Fibroblast of the conjunctiva (primary cell): Measurements from ENCODE around the gene DPT.

Experiments used
- DNase-seq: peaks from one replicate; pipeline ENCODE4 v3.0.0-alpha.2; 2010; ENCODE audit warnings: low read depth

Gene DPT

GRCh38 chr1:168735974-168736373 lies 7.0 kb upstream of the DPT start:
- no peak for DNase-seq

DNA sequence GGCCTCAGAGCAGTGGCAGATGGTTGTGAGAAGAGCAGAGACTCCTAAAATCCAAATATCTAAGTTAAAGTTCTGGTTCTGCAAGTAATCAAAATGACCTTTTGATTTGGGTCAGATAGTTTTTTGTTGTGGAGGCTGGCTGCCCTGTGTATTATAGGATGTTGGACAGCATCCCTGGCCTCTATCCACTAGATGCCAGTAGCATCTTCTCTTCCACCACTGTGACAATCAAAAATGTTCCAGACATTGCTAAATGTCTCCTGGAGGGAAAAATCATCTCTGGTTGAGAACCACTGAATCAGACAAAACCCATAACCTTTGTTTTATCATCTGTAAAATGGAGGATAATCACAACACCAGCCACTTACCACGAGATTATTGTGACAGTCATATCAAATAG lies 5.9 kb upstream of the DPT start:
- no peak for DNase-seq

- DNase-seq: no peak
Observed at GRCh38 chr1:168734271-168734670, 5.3 kb upstream of the DPT start.

GRCh38 chr1:168733241-168733640 lies 4.2 kb upstream of the DPT start:
- no peak for DNase-seq

DNA sequence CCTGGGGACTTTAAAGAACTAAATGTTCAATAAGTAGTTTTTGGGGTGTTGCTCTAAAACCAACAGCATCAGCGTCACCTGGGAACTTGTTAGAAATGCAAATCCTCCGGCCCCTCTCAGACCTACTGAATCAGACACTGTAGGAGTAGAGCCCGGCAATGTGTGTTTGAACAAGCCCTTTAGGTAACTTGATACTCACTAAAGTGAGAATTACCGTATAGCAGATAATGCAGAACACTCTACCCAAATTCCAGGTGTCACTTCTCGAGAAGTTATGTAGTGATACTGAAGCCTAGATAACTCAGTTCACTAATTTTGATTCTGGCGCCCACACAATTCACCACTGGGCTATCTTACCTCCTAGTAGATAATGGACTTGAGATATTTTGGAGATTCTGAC lies 3.7 kb upstream of the DPT start:
- DNase-seq: no peak

DNA sequence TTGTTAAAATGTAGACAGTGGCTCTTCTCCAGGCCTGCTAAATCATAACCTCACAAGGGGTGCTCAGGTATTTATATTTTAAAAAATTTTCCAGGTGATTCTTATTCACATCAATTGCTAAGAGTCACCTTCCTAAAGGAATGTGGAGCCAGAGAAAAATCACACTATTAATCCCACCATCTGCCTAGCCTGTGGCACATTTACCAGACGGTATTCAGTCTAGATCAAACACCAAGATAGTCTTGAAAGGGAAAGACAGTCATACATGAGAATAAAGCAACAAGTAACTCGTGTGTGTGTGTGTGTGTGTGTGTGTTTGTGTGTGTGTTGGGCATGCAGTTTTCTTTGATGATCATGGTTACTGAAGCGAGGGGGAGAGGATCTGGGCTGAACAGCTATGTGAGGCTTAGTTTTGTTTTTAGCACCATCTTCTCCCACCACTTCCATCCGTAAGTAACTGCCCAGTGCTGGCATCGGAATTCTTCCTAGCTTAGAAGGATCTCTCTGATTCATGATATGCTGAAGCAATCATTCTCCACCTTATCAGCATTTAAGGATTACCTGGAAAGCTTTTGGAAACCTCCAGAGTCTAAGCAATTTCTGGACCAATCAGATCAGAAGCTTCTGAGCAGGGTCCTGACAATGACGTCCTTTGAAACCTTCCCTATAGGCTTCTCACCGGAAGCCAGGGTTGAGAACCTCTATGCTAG lies 2.4 kb upstream of the DPT start:
- DNase-seq: no peak

GRCh38 chr1:168729405-168729802 lies 398 bp upstream of the DPT start:
- DNase-seq: no peak

- no peak for DNase-seq
Observed at GRCh38 chr1:168726719-168727118, 2.3 kb downstream of the DPT start.

- DNase-seq: no peak
Observed at GRCh38 chr1:168726281-168726680, 2.7 kb downstream of the DPT start.

GRCh38 chr1:168725831-168726230 lies 3.2 kb downstream of the DPT start:
- no peak for DNase-seq

GRCh38 chr1:168725060-168725459 lies 3.9 kb downstream of the DPT start:
- DNase-seq: no peak

GRCh38 chr1:168723000-168723399 lies 6.0 kb downstream of the DPT start:
- DNase-seq: no peak

DNA sequence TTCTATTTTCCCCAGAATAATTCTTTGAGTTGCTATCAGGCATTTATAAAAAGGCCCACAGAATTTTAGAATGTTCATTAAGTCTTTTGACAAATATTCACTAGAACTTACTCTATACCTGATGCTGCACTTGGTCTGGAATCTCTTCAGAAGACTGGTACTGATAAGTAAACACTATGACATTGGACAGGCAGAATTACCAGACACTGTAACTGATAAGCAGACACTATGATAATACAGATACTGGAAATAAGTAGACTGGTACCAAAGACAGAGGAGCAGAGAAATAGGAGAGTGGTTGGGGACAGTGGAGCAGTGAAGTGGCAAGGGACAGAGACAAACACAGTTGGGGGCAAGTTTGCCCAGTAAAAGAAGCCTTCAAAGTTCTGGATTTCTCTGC lies 8.2 kb downstream of the DPT start:
- no peak for DNase-seq

DNA sequence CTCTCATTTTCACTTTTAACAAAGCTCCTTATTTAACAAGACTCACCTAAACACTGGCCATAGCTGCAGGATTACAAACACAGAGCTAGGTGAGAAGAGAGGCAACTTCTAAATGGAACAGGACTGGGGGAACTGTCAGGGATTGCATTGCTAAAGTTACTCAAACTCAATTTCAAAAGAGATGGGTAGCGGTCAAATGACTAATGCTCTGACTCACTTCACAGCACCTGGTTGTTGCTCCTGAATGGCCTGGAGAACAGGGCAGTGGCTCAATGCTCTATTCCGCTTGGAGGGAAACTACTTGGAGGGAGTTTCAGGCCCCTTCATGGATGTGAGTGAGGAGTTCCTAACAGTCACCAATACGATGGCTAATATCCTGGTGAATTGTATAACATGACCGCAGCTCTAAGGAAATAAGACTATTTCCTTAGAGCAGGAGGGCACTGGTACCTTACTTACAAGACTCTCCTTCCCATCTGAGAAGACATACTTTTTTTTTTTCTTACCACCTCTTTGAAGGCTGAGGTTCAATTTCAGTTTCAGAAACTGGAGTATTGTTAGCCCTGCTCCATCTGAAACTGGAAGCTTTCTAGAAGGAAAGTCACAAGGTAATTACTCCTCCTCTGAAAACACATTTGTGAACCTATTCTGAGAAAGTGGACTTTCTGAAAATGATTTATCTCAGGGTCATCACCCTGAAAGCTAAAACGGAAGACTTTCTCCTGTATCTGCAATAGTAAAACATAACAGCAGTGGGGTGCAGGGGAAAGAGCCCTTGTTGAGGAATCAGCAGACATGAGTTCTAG lies 9.5 kb downstream of the DPT start:
- no peak for DNase-seq

DNA sequence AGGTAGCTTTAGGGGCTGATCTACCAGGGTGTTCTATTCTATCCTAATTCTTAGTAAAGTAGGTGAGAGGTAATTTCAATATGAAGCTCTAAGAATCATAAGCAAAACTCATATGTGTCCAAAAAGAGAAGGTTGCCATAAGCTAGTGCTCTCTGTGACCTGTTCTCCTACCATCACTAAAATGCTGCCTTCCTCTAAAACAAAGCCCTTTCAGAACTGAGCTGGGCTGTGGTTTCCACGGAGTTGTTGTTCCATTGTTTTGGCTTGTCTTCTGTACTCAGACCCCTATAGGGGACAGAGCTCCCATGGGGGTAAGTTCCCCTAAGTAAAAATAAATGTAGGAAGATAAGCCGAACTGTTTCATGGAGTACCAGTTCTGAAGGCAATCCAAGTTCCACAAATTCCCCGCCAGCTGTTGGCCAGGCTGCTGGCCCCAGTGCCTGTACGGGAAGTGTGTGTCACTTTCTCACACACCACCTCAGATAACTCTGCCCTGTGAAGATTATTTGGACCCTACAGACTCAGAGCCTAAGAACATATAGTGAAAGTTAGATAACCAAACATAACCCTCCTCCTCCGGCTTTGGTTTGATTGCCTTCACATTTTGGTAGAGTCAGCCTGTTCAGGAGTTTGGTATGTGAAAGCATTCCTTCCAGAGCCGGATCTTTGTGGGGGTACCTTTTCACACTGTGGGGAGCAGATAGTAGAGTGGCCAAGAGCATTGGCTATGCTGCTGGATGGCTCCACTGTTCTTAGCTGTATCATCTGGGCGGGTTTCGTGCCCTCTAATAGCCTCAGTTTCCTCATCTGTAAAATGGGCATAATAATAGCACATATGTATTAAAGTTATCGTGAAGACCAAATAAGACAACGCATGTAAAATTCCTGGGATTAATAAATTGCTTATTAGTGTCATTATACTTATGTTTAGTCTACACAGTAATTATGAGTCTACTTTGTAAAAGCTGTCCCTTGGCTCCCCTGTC lies 10.8 kb downstream of the DPT start:
- DNase-seq: no peak

GRCh38 chr1:168714012-168714411 lies 15.0 kb downstream of the DPT start:
- no peak for DNase-seq

DNA sequence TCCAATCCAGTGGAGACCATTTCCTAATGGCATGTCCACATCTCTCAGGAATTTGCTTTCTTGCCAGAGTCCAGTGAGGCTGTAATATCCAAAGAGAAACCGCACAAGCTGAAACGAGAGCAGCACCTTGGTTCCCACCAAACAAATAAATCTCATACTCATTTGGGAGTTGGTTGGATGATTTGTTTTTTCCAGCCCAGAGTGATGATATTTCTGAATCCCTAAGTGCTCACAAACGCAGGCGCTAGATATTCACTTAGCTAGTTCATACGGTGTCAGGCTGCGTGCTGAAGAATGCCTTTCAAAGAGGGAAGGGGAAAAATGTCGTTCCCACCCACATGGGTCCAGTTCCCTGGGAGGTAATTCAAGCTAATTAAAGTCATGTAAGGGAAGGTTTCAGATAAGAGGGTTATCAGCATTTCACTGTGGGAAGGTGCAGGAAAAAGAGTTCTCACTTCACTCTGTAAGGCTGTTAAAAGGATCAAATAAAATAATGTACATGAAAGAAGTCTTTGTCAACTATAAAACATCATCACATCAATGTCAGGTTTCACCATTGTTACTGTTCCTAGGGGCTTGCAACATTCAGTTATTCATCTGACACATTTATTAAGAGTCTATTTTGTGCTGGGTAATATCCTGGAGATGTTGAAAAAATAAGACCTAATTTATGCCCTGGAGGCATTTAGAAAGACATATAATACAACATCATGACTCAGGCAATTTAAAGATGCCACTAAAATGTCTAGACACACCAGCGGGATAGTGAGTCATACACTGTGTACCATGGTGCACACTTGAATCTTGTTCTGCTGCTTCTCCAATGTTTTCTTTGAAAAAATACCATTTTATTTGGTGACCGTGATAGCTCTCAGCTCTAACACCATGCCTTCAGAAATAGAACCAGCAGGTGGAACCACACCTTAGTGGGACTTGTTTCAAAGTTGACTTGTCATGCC lies 19.3 kb downstream of the DPT start:
- DNase-seq: peak; percentile 12

DNA sequence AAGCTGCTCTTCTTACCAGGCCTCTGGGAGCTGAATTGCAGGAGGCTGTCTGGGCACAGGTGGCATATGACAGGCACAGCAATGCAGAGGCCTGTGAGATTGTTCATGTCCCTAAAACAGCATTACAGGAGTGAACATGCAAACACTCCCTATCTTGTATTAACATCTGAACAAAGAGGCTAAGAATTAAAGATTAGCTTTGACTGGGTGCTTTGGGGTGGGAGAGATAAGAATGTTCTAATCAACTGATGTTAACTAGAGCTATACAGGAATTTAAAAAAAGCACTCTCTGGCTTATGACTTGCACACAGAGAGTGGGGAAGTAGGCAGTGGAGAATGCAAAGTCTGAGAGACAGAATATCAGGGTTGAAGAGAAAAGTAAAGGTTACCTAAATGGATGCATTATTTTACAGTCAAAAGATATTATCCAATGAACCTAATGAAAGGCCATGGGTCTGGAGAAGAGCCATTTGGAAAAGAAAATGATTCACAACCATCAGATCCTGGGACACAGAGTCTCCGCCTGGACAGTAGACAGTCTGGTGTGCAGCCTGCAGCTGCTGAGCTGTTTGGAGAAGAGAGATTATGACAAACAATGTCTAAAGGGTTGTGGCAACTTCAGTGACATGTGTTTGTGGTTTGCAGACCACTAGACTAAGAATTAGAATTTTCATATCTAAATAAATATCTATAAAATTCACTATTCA lies 20.2 kb downstream of the DPT start:
- DNase-seq: no peak

DNA sequence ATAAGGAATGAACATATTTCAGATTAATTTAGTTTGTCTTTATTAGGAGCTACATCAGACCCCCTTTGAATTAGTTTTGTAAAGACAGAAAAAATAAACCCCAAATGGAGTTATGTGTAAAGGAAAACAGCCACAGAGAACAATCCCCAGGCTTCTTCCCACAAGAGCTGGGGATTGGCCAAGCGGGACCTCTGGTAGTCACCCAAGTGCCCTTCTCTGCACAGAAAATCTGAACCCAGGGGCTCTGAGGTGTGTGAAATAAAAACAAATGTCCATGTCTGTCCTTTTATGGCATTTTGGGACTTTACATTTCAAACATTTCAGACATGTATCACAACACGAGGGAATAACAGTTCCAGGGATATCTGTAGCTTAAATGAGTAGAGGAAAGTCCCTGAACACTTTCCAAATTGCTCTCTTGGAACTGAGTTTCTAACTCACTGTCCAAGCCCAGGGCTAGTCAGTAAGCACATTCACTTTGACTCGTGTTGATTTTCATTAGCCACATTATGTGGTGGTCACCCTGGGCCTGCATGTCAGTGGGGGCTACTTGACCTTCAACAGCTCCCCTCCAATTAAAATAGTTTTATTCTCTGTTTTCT lies 22.5 kb downstream of the DPT start:
- no peak for DNase-seq

GRCh38 chr1:168700575-168701268 lies 28.3 kb downstream of the DPT start:
- no peak for DNase-seq
